NCI-H2196 (cell line): ENCODE data around the gene HOXA6.

ENCODE experiments used
- DNase-seq: peaks from one replicate; lab custom pipeline; 2025; ENCODE audit not compliant: unreplicated experiment; lab: John Stamatoyannopoulos, UW

HOXA6 gene

DNA sequence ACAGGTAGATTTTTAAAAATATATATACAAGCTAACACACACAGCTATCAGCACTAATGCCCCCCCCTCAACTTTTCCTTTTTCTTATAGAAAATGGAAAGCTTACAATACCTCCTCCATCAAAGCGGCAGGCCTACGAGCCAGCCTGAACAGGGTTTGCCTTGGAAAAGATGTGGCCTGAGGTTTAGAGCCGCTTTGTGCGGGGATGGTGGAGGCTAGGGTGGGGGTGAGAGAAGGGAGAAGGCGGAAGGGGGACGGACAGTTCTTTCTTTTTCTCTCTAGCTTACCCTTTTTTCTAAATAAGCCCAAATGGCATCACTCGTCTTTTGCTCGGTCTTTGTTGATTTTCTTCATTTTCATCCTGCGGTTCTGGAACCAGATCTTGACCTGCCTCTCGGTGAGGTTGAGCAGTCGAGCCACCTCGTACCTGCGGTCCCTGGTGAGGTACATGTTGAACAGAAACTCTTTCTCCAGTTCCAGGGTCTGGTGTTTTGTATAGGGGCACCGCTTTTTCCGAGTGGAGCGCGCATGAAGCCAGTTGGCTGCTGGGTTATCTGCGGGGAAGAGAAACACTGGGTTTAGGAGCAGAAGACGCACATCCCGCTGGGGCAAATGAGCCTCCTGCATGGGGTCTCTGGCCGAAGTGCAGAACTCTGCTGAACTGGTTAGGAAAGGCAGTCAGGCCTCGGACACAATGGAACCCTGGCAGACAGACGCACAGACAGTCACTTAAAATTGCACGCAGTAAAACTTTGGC, 15.9 kb upstream of the HOXA6 start:
- no peak for DNase-seq

DNA sequence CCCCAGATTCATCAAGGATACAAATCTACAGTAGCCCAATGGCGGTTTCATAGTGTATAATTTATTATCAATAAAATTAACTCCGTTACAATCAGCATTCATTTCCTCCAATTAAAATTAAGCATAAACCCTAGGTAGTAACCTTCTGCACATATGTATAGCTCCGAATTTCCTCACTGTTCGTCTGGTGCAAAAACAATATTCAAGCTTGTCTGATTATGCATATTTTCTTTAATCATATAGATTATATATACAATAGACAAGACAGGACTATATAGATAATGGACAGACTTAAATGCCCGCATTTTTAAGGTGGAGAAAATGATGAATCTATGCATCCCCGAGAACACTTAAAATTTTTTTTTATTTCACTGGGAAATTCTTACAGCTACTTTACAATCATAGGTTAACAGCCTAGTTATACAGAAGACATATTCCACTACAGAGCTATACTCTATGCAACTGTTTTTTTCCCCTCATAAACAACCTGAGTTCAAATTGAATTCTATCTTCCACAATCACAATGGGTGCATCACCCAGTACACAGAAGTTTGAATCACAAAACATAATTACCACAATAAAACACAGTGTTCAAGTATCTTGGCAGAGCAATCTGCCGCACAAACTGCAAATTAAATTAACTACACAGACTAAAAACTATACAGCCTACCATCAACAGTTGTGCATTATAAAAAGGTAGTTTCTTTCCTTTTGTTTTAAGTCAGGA, 15.2 kb upstream of the HOXA6 start:
- no peak for DNase-seq

DNA sequence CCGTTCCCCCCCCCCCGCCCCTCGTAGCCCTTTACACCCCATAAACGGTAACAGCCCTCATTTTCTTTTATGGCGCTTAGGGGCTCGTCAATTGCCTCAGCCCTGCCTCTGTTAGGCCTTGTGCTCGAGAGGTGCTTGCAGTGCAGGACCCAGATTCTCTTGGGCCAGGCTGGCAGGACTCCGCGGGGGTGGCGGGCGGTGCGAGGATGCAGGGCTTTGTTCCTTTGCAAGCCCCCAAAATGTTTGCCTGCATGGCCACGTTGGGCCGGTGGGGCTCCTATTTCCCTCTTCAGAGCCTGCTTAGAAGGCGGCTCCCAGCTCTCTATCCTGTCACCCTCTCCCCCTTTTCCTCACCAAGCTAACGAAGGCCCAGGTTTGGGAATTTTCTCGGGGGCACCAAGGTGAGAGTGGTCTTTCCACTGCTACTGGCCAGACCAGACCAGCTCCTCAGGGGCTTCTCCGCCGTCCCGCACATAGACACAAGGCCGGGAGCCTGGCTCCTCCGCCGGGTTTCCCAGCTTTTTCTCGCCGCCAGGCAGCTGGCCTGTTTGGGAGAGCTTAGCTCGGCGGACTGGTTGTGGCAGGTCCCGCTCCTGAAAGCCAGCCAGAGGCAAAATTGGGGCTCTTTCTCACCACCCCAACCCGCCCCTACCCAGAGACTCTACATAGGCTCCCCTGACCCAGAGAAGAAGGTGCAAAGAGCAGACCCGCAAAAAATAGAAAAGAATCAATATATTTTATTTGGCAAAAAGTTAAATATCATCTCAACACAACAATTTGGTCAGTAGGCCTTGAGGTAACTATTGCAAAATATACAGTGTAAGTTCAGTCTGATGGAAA, 14.4 kb upstream of the HOXA6 start:
- no peak for DNase-seq

DNA sequence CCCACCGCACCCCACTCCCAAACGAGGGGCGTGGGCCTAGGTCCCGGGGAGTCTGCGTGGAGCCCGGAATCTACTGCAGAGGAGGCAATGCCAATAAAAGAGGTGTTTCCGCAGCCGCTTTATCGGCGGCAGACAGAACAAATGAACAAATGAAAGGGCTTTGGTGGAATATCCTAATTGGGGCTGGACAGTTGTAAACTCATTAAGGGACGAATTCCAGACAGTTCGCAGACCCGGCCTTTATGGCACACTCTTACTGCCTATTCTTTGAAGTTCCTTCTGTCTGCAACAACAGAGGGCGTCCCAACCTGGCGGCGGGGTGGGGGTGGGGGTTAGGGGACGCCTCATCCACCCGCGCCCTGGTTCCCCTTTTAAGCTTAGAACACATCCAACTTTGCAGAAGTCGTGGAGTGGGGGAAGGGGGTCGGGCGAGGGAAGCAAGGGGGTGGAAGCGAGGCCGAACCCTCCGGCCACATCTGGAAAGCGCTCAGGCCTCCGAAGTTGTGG, 13.7 kb upstream of the HOXA6 start:
- DNase-seq = no peak

DNA sequence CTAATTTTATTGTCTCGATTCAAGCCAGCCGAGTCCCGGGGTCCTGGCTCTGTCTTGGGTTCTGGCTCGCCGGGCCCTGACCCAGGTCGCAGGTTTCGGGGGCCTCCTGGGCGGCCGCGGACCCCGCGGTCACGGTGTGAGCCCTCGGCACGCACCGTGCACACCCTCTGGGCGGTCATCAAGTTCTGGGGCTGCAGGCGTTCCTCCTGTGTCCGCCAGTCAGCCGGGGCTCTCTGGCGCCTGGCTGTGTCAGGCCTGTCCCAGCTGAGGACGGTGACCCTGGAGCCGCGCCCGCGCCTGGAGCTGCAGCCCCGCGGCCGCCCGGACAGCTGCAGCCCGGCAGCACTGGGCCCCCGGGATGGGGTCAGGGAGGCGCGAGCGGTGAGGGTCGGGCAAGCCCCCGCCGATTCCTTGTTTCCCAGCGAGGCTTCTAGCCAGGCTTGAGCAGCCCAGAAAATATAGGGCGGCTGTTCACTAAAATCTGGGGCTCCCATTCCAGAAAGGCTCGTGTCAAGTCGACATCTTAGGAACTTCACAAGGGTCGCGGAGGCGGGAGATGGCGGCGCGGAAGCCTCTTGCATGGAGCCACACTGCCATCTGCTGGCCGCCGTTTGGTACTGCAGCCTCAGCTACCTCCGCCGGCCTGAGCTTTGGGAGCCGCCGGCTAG, 13.1 kb upstream of the HOXA6 start:
- peak; percentile 79 for DNase-seq

DNA sequence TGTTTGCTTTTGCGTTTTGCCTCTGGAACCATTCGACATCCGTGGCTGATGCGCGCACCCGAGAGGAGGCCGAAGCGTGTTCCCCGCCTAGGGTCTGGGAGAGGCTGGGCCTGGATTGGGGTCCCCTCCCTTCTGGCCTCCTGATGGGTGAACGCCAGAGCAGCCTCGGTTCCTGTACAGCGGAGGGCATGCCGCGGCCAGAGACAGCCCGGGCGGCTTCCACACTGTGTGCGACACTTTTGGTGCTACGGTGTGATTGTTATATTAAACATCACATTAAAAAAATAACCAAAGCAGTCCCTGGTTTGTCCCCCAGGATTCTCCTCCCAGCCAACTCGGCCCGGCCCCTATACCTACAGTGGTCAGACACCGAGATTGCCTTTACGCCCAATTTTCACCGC, 12.6 kb upstream of the HOXA6 start:
- DNase-seq = no peak

DNA sequence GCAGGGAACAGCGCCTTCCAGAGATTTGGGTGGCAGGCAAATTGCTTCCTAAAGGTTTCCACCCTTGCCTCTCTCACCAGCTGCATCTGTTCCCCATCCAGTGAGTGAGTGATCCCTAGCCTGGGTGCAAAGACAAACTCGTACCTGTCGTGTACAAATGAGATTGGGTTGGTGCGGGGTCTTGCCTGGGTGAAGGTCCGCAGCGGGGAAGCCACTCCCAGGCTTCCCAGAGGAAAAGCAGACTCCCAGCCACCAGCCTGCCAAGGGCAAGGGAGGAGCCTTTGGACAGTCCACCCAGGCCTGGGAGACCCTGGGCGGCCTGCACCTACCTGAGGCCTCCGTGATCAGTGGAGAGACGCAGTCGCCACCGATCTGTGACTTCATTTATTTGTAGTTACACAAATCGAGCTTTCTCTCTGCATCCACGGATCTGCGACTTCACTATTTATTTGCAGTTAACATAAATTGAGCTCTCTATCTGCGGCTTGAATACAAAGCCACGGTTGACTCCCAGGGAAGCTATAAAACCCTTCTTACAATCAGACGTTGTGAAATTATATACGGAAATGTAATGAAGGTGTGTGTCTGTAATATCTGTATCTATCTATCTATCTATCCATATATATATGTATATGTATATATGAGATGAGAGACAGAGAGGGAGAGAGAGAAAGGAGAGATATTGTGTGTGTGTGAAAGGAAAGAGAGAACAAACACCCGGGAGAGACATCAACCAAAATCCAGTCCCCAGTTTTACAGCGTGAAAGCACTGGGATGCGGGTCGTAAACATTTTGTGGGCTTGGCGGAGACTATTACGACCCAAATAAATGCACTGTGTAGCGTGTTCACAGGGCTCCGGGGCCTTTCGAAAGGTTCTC, 11.9 kb upstream of the HOXA6 start:
- no peak for DNase-seq

DNA sequence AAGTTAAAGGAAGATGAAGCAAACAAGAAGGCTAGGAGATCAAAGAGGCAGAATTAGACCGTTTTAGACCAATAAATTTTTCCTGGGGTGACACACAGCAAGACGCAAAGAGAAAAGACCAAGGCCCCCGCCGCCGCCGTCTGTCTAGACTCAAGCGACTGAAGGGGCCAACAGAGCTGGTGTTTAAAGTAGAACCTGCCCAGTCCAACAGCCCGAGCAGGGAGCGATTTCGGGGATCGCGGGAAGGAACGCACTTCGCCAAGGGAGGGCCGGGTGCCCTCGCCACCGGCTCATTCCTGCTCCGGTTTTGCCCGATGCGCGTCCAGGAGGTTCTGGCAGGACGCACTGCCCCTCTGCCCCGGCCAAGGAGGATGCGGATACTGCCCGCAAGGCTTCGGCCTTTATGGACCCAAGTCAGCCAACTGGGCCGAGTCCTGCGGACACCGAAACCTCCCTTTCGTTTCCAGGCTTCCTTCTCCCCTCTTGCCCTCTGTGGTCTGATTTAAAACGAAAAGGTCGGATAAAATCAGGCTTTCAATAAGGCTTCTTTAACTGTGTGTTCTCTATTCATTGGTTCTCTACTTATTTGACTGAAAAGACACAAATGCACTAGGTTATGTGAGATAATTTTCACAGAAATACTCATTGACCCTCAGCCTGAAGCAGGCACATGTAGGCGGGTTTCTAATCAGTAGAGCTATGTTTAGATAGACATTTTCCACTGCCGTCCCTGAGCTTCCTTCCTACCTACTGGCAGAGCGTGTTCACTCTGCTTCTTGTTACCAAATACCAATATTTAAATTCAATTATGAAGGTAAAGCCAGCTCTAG, 11.1 kb upstream of the HOXA6 start:
- DNase-seq = no peak

DNA sequence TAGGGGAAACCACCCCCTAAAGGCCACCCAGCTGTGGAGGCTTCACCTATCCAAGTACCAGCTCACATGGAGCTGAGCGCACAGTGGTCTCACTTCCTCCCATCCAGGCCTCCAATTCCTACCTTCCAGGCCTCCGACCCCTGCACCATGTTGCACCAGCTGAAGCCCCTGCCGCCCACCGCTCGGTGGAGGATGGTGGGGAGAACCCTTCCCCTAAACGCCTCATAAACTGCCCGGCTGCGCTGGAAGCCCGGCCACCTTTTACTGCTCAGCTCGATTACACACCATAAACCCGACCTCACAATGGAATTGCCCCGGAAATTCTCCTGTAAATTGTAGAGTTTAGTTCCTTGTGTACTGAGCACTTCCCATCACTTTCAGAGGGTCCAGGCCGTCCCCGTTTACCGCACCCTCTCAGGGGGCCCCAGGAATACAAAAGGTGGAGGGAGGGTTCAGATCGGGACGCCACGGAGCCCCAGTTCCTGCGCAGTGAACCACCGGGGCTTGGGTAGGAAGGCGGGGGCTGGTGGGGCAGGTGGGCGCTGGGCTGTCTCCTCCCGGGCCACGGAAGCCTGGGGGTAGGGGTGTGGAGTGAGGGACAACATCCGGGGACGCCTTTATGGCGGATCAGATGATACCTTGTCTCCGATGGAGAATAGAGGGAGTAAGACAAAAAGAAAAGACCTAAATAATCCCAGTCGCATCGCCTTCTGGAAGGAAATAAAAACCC, 10.3 kb upstream of the HOXA6 start:
- no peak for DNase-seq

DNA sequence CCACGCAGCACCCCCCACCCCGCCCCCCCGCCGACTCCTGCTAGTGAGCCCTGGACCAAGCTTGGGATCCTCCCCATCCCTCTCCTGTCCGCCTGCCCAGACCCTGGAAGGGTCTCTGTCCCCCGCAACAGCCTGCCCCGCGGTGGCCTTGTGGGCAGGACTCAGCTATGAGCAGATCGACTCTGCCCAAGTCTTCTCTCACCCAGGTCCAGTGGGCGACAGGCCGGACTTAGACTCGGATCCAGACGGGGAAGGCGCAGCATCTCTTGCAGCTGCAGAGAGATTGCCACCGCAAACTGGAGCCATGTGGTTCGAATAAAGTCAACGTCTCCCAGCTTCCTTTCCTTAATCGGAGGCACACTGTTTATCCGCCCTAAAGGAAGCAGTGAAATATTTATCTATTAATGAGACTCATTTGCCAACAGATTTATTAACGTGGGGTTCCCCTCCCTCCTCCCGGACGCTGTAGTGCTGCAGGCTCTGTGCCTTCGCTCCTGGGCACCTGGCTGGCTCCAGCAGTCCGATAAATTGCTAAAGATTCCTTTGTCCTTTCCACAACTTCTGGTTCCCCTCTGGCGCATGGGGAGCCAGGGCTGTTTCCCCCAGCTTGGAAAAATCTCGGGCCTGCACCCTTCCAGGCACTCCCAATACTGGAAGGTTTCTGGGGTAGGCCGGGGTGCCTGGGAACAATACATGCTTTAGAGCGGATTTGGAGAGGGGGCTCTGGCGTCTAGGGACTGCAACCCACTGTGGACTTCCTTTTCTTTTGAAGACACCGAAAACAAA, 9.5 kb upstream of the HOXA6 start:
- no peak for DNase-seq

DNA sequence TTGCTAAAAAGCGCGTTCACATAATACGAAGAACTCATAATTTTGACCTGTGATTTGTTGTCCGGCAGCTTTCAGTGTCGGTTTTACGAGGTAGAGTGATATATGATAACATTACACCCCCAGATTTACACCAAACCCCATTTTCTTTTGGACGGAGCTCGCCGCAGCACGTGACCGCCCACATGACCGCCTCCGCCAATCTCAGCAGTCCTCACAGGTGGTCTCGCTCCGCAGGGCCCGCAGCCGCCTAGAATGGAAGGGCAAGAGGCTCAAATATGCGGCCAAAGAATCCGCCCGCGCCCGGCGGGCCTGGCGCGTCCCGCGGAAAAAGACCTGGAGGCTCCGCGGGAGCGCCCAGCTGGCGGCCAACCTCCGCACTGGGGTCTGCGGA, 8.9 kb upstream of the HOXA6 start, which contains the start of gene HOXA7:
Gene HOXA7 (minus strand): TSS at position 168 of the 391 bp plus-strand sequence. CDS start 130 bp downstream, at position 38.
- no peak for DNase-seq

DNA sequence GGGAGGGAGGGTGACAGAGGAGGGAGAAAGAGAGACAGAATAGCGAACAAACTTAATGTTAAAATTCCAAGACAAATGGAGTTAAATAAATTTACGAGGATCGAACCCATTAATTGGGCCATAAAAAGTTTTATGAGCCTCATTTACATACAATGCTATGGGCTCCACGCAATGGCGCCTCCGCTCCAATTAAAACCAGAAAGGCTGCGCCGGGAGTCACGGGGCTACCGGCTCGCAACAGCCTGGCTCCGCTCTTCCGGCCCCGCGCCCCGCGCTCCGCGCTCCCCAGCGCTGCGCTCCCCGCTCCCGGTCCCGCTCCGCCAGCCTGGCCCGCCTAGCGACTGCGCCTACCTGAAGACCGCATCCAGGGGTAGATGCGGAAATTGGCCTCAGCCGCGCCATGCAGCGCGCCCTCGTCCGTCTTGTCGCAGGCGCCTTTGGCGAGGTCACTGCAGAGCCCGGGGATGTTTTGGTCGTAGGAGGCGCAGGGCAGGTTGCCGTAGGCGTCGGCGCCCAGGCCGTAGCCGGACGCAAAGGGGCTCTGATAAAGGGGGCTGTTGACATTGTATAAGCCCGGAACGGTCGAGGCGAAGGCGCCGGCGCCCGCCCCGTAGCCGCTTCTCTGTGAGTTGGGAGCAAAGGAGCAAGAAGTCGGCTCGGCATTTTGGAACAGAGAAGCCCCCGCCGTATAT, 8.4 kb upstream of the HOXA6 start:
- no peak for DNase-seq

DNA sequence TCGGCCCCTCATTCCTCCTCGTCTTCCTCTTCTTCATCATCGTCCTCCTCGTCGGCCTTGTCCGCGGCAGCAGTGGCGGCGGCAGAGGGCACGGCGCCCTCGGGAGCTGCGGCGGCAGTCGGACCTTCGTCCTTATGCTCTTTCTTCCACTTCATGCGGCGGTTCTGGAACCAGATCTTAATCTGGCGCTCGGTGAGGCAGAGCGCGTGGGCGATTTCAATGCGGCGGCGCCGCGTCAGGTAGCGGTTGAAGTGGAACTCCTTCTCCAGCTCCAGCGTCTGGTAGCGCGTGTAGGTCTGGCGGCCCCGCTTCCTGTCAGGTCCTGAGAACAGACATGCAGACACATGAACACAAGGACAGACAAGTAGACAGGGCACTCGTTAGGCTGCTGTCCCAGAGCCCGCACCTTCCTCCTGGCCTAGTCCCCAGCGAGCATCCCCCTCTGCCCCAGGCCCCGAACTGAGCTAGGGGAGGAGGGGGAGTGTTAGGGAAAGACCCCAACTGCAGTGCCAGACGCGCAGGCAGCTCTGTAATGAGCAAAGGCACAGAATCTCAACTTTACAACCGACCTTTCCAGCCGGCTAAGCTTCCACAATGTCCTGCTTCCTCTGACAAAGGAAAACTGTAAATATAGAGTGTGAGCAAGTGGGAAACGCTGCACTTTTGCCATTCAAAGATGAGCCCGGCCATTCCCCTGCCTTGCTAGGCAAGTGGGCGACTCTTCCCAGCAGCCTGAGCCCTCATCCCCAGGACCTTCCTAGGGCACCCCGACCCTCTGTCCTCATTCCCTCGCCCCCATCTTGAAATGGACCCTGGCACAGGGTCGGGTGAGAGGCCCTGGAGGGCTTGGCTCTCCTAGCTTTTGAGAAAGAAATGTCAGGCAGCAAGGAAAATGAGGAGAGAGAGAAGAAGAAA, 7.6 kb upstream of the HOXA6 start:
- no peak for DNase-seq

DNA sequence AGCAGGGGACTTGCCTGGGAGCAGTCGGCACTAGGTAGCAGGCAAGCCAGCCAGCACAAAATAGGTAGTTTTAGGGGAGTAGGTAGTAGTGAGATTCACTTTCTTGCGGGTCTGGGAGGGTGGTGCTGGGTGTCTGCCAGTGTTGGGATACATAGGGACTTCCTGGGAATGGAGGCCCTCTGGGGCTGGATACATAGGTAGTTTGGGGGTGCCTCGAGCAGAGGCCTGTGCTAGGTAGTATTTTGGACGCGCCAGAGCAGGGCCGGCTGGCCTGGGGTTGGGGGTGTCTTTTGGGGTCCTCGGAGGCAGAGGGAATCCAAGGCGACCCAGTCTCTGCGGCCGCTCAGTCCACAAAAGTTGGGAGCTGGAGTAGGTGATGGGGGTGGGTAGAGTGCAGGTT, 6.8 kb upstream of the HOXA6 start:
- DNase-seq = no peak

DNA sequence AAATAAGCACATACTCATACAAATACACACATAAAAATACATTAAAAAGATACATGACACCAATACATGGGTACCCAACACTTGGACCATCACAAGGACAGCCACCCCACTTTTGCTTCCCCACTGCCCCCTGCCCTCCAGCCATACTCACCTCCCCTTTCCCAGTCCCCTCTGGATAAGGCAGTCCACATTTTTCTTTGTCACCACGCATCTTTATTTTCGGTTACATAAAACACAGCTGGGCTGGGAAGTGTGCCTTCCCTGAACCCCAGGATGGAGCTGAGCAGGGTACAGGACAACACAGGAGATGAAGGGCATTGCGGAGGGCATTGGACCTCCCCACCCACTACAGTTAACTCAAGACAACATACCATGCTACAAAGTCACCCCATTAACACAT, 6.0 kb upstream of the HOXA6 start:
- no peak for DNase-seq

DNA sequence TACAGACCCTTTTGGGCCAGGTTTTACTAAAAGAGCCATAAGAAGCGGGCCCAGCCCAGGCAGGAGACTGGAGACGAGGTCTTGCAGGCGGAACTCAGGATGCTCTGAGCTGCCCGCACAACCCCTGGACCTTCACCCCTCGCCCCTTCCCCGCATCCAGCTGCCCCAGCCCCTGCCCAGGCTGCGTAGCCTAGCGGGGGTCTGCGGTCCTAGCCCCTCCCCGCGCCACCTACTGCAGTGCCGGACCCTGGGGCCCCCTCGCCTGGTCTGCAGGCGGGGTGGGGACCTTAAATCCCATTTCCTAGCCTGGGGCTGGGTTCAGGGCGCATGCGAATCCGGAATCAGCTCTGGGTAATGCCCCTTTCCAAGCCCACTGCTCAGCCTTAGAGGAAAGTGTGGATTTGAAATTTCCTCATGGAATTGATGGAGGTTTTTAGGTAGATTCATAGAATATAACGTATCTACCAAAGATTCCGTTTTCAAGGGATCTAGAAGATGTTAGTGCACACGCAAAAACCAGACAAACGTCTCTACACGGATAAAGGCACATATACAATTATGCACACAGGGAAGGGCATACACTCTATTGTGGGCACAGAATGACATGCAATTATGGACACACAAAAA, 5.4 kb upstream of the HOXA6 start:
- DNase-seq = no peak
